Fibroblast of lung (primary cell): Measurements from ENCODE around the gene TMTC4. TPM values are rescaled to one million over a fixed set of nuclear protein-coding genes. Genes with fewer than 3 reads are reported as not detected.

Experiments
- DNase-seq, 2 donors: peaks; one replicate each; pipeline versions ENCODE4 v3.0.0 to v3.0.0-alpha.2; 2010; ENCODE audit warnings: low read depth in 2 of 2
- H2AFZ ChIP-seq: 2 replicates; pipeline ENCODE4 v1.5.1; 2012; ENCODE audit warnings: low read length, control low read depth, inconsistent platforms
- H3K27ac ChIP-seq: 2 replicates; pipeline ENCODE4 v1.5.1; 2011; ENCODE audit warnings: low read length, control low read depth; ENCODE audit not compliant: insufficient read depth
- H3K27me3 ChIP-seq: 2 replicates; pipeline ENCODE4 v1.5.1; 2011; ENCODE audit warnings: mild to moderate bottlenecking, low read length; ENCODE audit not compliant: control insufficient read depth, insufficient read depth
- H3K36me3 ChIP-seq: 2 replicates; pipeline ENCODE4 v1.5.1; 2011; ENCODE audit warnings: low read length; ENCODE audit not compliant: control insufficient read depth, insufficient read depth
- H3K4me1 ChIP-seq: 2 replicates; pipeline ENCODE4 v1.5.1; 2011; ENCODE audit warnings: low read length; ENCODE audit not compliant: control insufficient read depth, insufficient read depth; ENCODE audit errors: extremely low read depth
- H3K4me2 ChIP-seq: 2 replicates; pipeline ENCODE4 v1.5.1; 2011; ENCODE audit warnings: low read length, control low read depth; ENCODE audit not compliant: insufficient read depth; ENCODE audit errors: extremely low read depth
- H3K4me3 ChIP-seq, 4 experiments: fragments of 200-600 bp in 1 of 4; sonication (generic) in 1 of 4; replicated peaks in 1 of 4; 2 replicates each; pipeline ENCODE4 v1.5.1; 2011 to 2016; ENCODE audit warnings: low read length in 4 of 4, low read depth in 3 of 4, mild to moderate bottlenecking in 3 of 4, control low read depth in 2 of 4, inconsistent platforms in 1 of 4, mixed read lengths in 1 of 4; ENCODE audit not compliant: insufficient read depth in 1 of 4; ENCODE audit errors: control extremely low read depth in 1 of 4
- H3K79me2 ChIP-seq: 2 replicates; pipeline ENCODE4 v1.5.1; 2012; ENCODE audit warnings: mild to moderate bottlenecking, low read length, inconsistent platforms; ENCODE audit not compliant: control insufficient read depth, insufficient read depth
- H3K9ac ChIP-seq: 2 replicates; pipeline ENCODE4 v1.5.1; 2011; ENCODE audit warnings: mild to moderate bottlenecking, low read length, control low read depth; ENCODE audit not compliant: insufficient read depth
- H3K9me3 ChIP-seq: 2 replicates; pipeline ENCODE4 v1.5.1; 2012; ENCODE audit warnings: low read depth, low read length; ENCODE audit not compliant: control insufficient read depth, insufficient read depth
- H4K20me1 ChIP-seq: 2 replicates; pipeline ENCODE4 v1.5.1; 2011; ENCODE audit warnings: low read length; ENCODE audit not compliant: control insufficient read depth, insufficient read depth; ENCODE audit errors: extremely low read depth
- CTCF ChIP-seq, 2 donors: IDR thresholded peaks in 1 of 2; conservative IDR thresholded peaks in 1 of 2; 1 replicate in 1 of 2; 2 replicates in 1 of 2; pipeline ENCODE4 v1.5.1; 2011 to 2012; ENCODE audit warnings: low read length in 2 of 2, control low read depth in 1 of 2, inconsistent platforms in 1 of 2, low read depth in 1 of 2, mild to moderate bottlenecking in 1 of 2
- EZH2 ChIP-seq: IDR thresholded peaks from 2 replicates; pipeline ENCODE4 v1.5.1; 2012; ENCODE audit warnings: low read length, control low read depth, mild to moderate bottlenecking; ENCODE audit errors: missing control alignments
- polyA plus RNA-seq, 2 donors: library from polyadenylated mRNA; depleted of rRNA in 1 of 2; stranded (reverse) in 1 of 2; unstranded in 1 of 2; fragments of >200 nt; gene quantifications; 2 replicates each; pipeline ENCODE4 v1.2.1, GENCODE V29; 2011 to 2012; ENCODE audit warnings: missing spikeins in 1 of 2
- total RNA-seq: library from RNA; depleted of rRNA; stranded (reverse); fragments of >200 nt; gene quantifications from 2 replicates; pipeline ENCODE4 v1.2.1, GENCODE V29; 2014

Gene TMTC4
- total and polyA plus RNA-seq, 2 donors (not counting 1 experiment from before 2014, with no cell fraction given), result 5.5 to 19.5 TPM

- no peaks in the 10 kb centered on the region for H3K79me2 ChIP-seq
- H3K4me2 ChIP-seq, result no peak overlapping the region
- peaks cover 2% of the 10 kb centered on the region for H3K36me3 ChIP-seq
- no peaks in the 10 kb centered on the region for H3K27me3 ChIP-seq
- no peaks in the 10 kb centered on the region for H3K9me3 ChIP-seq
- no peaks in the 10 kb centered on the region for H4K20me1 ChIP-seq
- DNase-seq, result no peak
- H3K27ac ChIP-seq, result no peak overlapping the region
- H3K4me3 ChIP-seq, result no peak overlapping the region
- H3K9ac ChIP-seq, result no peak overlapping the region
- no peak for TF ChIP-seq CTCF (conservative IDR thresholded peaks at IDR 0.05 in 1 of 2, IDR thresholded peaks at IDR 0.05 in 1 of 2; ENCODE audit: low read depth in 1 of 2, low read length in 2 of 2)
- TF ChIP-seq EZH2, result no peak
- H3K4me1 ChIP-seq, result no peaks in the 10 kb centered on the region
- no peak overlapping the region for H2AFZ ChIP-seq
These were observed 10.3 kb downstream of the TMTC4 start for GRCh38 chr13:100664171-100664900.

- Histone ChIP-seq H4K20me1 (no peaks in the 10 kb centered on the region), H3K27ac (no peak overlapping the region), H3K9me3 (no peaks in the 10 kb centered on the region), H3K4me2 (no peak overlapping the region), H3K36me3 (peaks cover 2% of the 10 kb centered on the region), H3K9ac (no peak overlapping the region), H3K27me3 (no peaks in the 10 kb centered on the region), H3K4me1 (no peaks in the 10 kb centered on the region), H3K4me3 (no peak overlapping the region), H2AFZ (no peak overlapping the region), H3K79me2 (no peaks in the 10 kb centered on the region)
- DNase-seq, result no peak
- TF ChIP-seq EZH2 (no peak), CTCF (conservative IDR thresholded peaks at IDR 0.05 in 1 of 2, IDR thresholded peaks at IDR 0.05 in 1 of 2; ENCODE audit: low read depth in 1 of 2, low read length in 2 of 2) (no peak)
These were observed 12.0 kb downstream of the TMTC4 start for GRCh38 chr13:100662468-100663211.

GRCh38 chr13:100660761-100661160 is 13.8 kb downstream of the TMTC4 start:
- TF ChIP-seq EZH2 (no peak), CTCF (conservative IDR thresholded peaks at IDR 0.05 in 1 of 2, IDR thresholded peaks at IDR 0.05 in 1 of 2; ENCODE audit: low read depth in 1 of 2, low read length in 2 of 2) (no peak)
- H3K79me2 ChIP-seq, result no peaks in the 10 kb centered on the region
- no peaks in the 10 kb centered on the region for H3K27me3 ChIP-seq
- H4K20me1 ChIP-seq, result no peaks in the 10 kb centered on the region
- DNase-seq, result no peak
- H3K9ac ChIP-seq, result no peak overlapping the region
- H2AFZ ChIP-seq, result no peak overlapping the region
- no peaks in the 10 kb centered on the region for H3K9me3 ChIP-seq
- no peaks in the 10 kb centered on the region for H3K4me1 ChIP-seq
- peaks cover 2% of the 10 kb centered on the region for H3K36me3 ChIP-seq
- no peak overlapping the region for H3K4me2 ChIP-seq
- H3K27ac ChIP-seq, result no peak overlapping the region
- H3K4me3 ChIP-seq, result no peak overlapping the region
